ENCODE results near the gene PTCH2.

DNA sequence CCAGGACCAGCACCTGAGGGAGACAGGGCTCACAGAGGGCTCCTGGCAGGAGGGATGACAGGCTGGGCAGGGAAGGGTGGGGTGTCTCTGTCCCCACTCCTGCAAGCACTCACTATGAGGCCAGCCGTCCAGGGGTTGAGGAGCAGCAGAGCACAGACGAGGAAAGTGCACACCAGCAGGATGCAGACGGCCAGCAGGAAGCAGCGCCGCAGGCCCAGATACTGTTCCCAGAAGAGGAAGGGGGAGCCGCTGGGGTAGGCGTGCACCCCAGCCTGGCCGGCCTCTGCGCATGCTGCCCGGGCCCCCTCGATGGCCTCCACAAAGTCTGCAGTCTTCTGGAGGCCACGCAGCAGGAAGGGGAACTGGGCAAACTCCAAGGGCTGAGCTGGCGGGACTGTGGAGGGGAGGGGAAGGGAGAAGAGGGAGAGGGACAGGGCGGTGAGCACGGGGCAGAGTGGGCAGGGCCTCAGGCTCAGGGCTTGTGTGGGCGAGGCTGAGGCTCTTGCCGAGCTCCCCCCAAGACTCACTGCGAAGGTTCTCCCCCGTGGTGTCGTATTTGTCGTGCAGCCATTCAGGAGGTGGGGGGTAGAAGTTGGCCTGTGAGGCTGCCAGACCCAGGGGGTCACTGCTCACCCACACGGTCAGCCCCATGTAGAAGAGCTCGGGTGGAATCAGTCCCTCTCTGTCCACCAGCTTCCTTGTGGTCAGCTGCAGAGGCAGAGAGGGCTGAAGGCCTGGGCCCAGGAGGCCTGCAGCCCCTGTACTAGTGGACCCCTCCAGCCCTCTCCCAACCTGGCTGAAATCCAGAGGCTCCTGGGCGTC is 16.5 kb downstream of the PTCH2 start:
- TF ChIP-seq POLR2A (IDR thresholded peaks at IDR 0.05; ENCODE audit: low read depth) (no peak), POLR2AphosphoS5 (IDR thresholded peaks at IDR 0.05) (peak; percentile 5 to 7)
- TF ChIP-seq, protein P1, sequence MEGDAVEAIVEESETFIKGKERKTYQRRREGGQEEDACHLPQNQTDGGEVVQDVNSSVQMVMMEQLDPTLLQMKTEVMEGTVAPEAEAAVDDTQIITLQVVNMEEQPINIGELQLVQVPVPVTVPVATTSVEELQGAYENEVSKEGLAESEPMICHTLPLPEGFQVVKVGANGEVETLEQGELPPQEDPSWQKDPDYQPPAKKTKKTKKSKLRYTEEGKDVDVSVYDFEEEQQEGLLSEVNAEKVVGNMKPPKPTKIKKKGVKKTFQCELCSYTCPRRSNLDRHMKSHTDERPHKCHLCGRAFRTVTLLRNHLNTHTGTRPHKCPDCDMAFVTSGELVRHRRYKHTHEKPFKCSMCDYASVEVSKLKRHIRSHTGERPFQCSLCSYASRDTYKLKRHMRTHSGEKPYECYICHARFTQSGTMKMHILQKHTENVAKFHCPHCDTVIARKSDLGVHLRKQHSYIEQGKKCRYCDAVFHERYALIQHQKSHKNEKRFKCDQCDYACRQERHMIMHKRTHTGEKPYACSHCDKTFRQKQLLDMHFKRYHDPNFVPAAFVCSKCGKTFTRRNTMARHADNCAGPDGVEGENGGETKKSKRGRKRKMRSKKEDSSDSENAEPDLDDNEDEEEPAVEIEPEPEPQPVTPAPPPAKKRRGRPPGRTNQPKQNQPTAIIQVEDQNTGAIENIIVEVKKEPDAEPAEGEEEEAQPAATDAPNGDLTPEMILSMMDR (IDR thresholded peaks at IDR 0.05): no peak

Data from esophagus muscularis mucosa (tissue), 3 donors.